Measurements from ENCODE around the gene SLC37A4.
A peak's percentile ranks its signal among the peaks of the same experiment; 100 is the strongest.

Gene SLC37A4

GRCh38 chr11:119055901-119056300 lies 25.2 kb upstream of the SLC37A4 start:
- H3K27ac ChIP-seq (ENCODE audit: low read length): peak overlapping the region; percentile 56
- peaks cover 34 to 37% of the 10 kb centered on the region in 2 donors for H3K36me3 ChIP-seq (ENCODE audit: control insufficient read depth in 1 of 2, insufficient read depth in 2 of 2, low read length in 2 of 2)
- H3K9me3 ChIP-seq (ENCODE audit: control insufficient read depth in 1 of 2, low read length in 2 of 2): no peaks in the 10 kb centered on the region
- peak overlapping the region; percentile 78 to 90 for H3K4me3 ChIP-seq (ENCODE audit: low read depth in 1 of 2, low read length in 2 of 2)
- peaks cover 8 to 25% of the 10 kb centered on the region in 2 donors for H3K4me1 ChIP-seq (ENCODE audit: control insufficient read depth in 1 of 2, insufficient read depth in 2 of 2, low read length in 2 of 2)
- no peaks in the 10 kb centered on the region for H3K27me3 ChIP-seq (ENCODE audit: low read depth, low read length)

- H3K4me3 ChIP-seq (ENCODE audit: low read depth in 1 of 2, low read length in 2 of 2): no peak overlapping the region
- no peak overlapping the region for H3K27ac ChIP-seq (ENCODE audit: low read length)
- H3K27me3 ChIP-seq (ENCODE audit: low read depth, low read length): no peaks in the 10 kb centered on the region
- H3K4me1 ChIP-seq (ENCODE audit: control insufficient read depth in 1 of 2, insufficient read depth in 2 of 2, low read length in 2 of 2): peaks cover 8 to 25% of the 10 kb centered on the region in 2 donors
- H3K9me3 ChIP-seq (ENCODE audit: control insufficient read depth in 1 of 2, low read length in 2 of 2): no peaks in the 10 kb centered on the region
- peaks cover 43 to 46% of the 10 kb centered on the region in 2 donors for H3K36me3 ChIP-seq (ENCODE audit: control insufficient read depth in 1 of 2, insufficient read depth in 2 of 2, low read length in 2 of 2)
These were observed 23.7 kb upstream of the SLC37A4 start for GRCh38 chr11:119054418-119054817.

DNA sequence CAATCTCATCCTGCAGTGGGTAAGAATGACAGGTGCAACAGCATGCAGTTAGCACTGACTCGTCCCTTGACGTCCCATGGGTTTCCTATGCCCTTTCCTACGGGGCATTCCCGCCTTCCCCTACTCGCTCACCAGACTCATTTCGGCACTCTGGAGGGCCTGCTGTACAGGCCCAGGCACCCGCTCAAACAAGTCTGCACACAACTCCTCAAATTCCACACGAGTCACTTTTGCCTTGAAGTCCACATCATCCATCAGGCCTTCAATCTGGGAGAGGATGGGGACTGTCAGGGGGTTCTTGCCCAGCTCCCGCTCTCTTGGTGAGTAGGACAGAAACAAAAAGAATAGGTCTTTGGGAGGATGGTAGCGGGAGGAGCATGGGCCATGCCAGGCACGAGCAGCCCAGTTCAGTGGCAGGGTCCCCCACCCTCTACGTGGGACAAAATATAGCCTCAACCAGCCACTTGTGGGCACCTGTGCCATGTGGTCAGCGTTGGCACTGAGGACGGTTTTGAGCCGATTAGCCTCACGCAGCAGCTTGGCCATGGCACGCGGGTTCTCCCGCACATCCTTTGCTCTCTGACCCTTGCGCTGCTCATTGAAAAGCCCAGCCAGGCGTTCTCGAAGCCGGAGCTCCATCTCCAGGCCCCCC lies 21.6 kb upstream of the SLC37A4 start:
- Histone ChIP-seq H3K4me3 (ENCODE audit: low read depth in 1 of 2, low read length in 2 of 2) (no peak overlapping the region), H3K27ac (ENCODE audit: low read length) (no peak overlapping the region), H3K9me3 (ENCODE audit: control insufficient read depth in 1 of 2, low read length in 2 of 2) (no peaks in the 10 kb centered on the region), H3K4me1 (ENCODE audit: control insufficient read depth in 1 of 2, insufficient read depth in 2 of 2, low read length in 2 of 2) (peaks cover 8 to 15% of the 10 kb centered on the region in 2 donors), H3K27me3 (ENCODE audit: low read depth, low read length) (no peaks in the 10 kb centered on the region), H3K36me3 (ENCODE audit: control insufficient read depth in 1 of 2, insufficient read depth in 2 of 2, low read length in 2 of 2) (peaks cover 62 to 67% of the 10 kb centered on the region in 2 donors)

- no peaks in the 10 kb centered on the region for H3K9me3 ChIP-seq (ENCODE audit: control insufficient read depth in 1 of 2, low read length in 2 of 2)
- peaks cover 8 to 15% of the 10 kb centered on the region in 2 donors for H3K4me1 ChIP-seq (ENCODE audit: control insufficient read depth in 1 of 2, insufficient read depth in 2 of 2, low read length in 2 of 2)
These were observed 20.9 kb upstream of the SLC37A4 start for GRCh38 chr11:119051440-119052162.

GRCh38 chr11:119049081-119049480 lies 18.4 kb upstream of the SLC37A4 start:
- H3K9me3 ChIP-seq (ENCODE audit: control insufficient read depth in 1 of 2, low read length in 2 of 2): no peaks in the 10 kb centered on the region
- no peaks in the 10 kb centered on the region for H3K27me3 ChIP-seq (ENCODE audit: low read depth, low read length)
- H3K4me1 ChIP-seq (ENCODE audit: control insufficient read depth in 1 of 2, insufficient read depth in 2 of 2, low read length in 2 of 2): no peaks in the 10 kb centered on the region
- H3K27ac ChIP-seq (ENCODE audit: low read length): no peak overlapping the region
- no peak overlapping the region for H3K4me3 ChIP-seq (ENCODE audit: low read depth in 1 of 2, low read length in 2 of 2)
- H3K36me3 ChIP-seq (ENCODE audit: control insufficient read depth in 1 of 2, insufficient read depth in 2 of 2, low read length in 2 of 2): peaks cover 82% of the 10 kb centered on the region in 2 donors

More at GRCh38 chr11:119051440-119052162, 20.9 kb upstream of the SLC37A4 start:
- H3K27me3 ChIP-seq (ENCODE audit: low read depth, low read length): no peaks in the 10 kb centered on the region
- H3K27ac ChIP-seq (ENCODE audit: low read length): no peak overlapping the region
- peaks cover 67 to 74% of the 10 kb centered on the region in 2 donors for H3K36me3 ChIP-seq (ENCODE audit: control insufficient read depth in 1 of 2, insufficient read depth in 2 of 2, low read length in 2 of 2)
- H3K4me3 ChIP-seq (ENCODE audit: low read depth in 1 of 2, low read length in 2 of 2): no peak overlapping the region

GRCh38 chr11:119048644-119049043 lies 18.0 kb upstream of the SLC37A4 start:
- no peaks in the 10 kb centered on the region for H3K4me1 ChIP-seq (ENCODE audit: control insufficient read depth in 1 of 2, insufficient read depth in 2 of 2, low read length in 2 of 2)
- no peaks in the 10 kb centered on the region for H3K9me3 ChIP-seq (ENCODE audit: control insufficient read depth in 1 of 2, low read length in 2 of 2)
- no peaks in the 10 kb centered on the region for H3K27me3 ChIP-seq (ENCODE audit: low read depth, low read length)
- H3K4me3 ChIP-seq (ENCODE audit: low read depth in 1 of 2, low read length in 2 of 2): no peak overlapping the region
- H3K27ac ChIP-seq (ENCODE audit: low read length): no peak overlapping the region
- H3K36me3 ChIP-seq (ENCODE audit: control insufficient read depth in 1 of 2, insufficient read depth in 2 of 2, low read length in 2 of 2): peaks cover 77 to 78% of the 10 kb centered on the region in 2 donors

DNA sequence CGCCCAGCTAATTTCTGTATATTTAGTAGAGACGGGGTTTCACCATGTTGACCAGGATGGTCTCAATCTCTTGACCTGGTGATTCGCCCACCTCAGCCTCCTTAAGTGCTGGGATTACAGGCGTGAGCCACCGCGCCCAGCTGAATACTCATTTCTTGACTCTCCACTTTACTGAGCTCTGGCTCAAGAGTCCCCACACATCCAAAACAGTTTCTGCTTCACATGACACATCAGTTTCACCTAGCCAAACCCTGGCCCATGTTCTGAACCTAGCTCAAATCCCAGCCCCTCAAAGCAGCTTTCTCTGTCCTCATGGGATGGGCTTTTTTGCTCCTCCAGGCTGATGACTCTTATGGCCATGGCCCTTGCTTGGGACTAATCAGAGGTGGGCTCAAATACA lies 16.5 kb upstream of the SLC37A4 start:
- Histone ChIP-seq H3K4me3 (ENCODE audit: low read depth in 1 of 2, low read length in 2 of 2) (no peak overlapping the region), H3K9me3 (ENCODE audit: control insufficient read depth in 1 of 2, low read length in 2 of 2) (no peaks in the 10 kb centered on the region), H3K27me3 (ENCODE audit: low read depth, low read length) (no peaks in the 10 kb centered on the region), H3K27ac (ENCODE audit: low read length) (no peak overlapping the region), H3K4me1 (ENCODE audit: control insufficient read depth in 1 of 2, insufficient read depth in 2 of 2, low read length in 2 of 2) (no peaks in the 10 kb centered on the region), H3K36me3 (ENCODE audit: control insufficient read depth in 1 of 2, insufficient read depth in 2 of 2, low read length in 2 of 2) (peaks cover 63% of the 10 kb centered on the region in 2 donors)

- Histone ChIP-seq H3K27me3 (ENCODE audit: low read depth, low read length) (no peaks in the 10 kb centered on the region), H3K27ac (ENCODE audit: low read length) (no peak overlapping the region), H3K4me3 (ENCODE audit: low read depth in 1 of 2, low read length in 2 of 2) (no peak overlapping the region), H3K9me3 (ENCODE audit: control insufficient read depth in 1 of 2, low read length in 2 of 2) (no peaks in the 10 kb centered on the region), H3K36me3 (ENCODE audit: control insufficient read depth in 1 of 2, insufficient read depth in 2 of 2, low read length in 2 of 2) (peaks cover 56% of the 10 kb centered on the region in 2 donors), H3K4me1 (ENCODE audit: control insufficient read depth in 1 of 2, insufficient read depth in 2 of 2, low read length in 2 of 2) (no peaks in the 10 kb centered on the region)
These were observed 15.8 kb upstream of the SLC37A4 start for GRCh38 chr11:119046489-119046888.

GRCh38 chr11:119044708-119045107 lies 14.0 kb upstream of the SLC37A4 start:
- Histone ChIP-seq H3K36me3 (ENCODE audit: control insufficient read depth in 1 of 2, insufficient read depth in 2 of 2, low read length in 2 of 2) (peaks cover 44% of the 10 kb centered on the region in 2 donors), H3K9me3 (ENCODE audit: control insufficient read depth in 1 of 2, low read length in 2 of 2) (no peaks in the 10 kb centered on the region), H3K27me3 (ENCODE audit: low read depth, low read length) (no peaks in the 10 kb centered on the region), H3K4me3 (ENCODE audit: low read depth in 1 of 2, low read length in 2 of 2) (no peak overlapping the region), H3K4me1 (ENCODE audit: control insufficient read depth in 1 of 2, insufficient read depth in 2 of 2, low read length in 2 of 2) (no peaks in the 10 kb centered on the region), H3K27ac (ENCODE audit: low read length) (no peak overlapping the region)

GRCh38 chr11:119042927-119043326 lies 12.2 kb upstream of the SLC37A4 start:
- Histone ChIP-seq H3K4me3 (ENCODE audit: low read depth in 1 of 2, low read length in 2 of 2) (no peak overlapping the region), H3K27ac (ENCODE audit: low read length) (no peak overlapping the region), H3K4me1 (ENCODE audit: control insufficient read depth in 1 of 2, insufficient read depth in 2 of 2, low read length in 2 of 2) (no peaks in the 10 kb centered on the region), H3K27me3 (ENCODE audit: low read depth, low read length) (no peaks in the 10 kb centered on the region), H3K9me3 (ENCODE audit: control insufficient read depth in 1 of 2, low read length in 2 of 2) (no peaks in the 10 kb centered on the region), H3K36me3 (ENCODE audit: control insufficient read depth in 1 of 2, insufficient read depth in 2 of 2, low read length in 2 of 2) (peaks cover 26 to 29% of the 10 kb centered on the region in 2 donors)

DNA sequence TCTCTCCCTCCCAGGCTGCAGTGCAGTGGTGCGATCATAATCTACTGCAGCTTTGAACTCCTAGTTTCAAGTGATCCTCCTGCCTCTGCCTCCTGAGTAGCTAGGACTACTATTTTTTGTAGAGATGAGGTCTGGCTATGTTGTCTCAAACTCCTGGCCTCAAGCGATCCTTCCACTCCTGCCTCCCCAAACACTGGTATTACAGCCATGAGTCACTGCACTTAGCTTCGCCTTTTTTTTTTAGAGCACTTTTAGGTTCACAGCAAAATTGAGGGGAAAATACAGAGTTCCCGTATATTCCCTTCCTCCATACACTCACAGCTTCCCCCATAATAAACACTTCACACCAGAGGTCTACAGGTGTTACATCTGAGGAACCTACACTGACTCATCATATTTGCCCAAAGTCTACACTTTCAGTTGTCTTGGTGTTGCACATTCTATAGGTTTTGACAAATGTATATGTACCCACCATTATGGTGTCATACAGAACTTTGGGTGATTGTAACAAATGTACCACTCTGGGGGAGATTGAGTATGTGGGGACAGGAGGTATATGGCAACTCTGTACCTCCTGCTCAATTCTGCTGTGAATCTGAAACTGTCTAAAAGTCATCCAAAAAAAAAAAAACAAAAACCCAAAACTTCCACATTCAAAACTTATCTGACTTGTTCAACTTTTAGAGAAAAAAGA lies 11.3 kb upstream of the SLC37A4 start:
- Histone ChIP-seq H3K36me3 (ENCODE audit: control insufficient read depth in 1 of 2, insufficient read depth in 2 of 2, low read length in 2 of 2) (peaks cover 17 to 20% of the 10 kb centered on the region in 2 donors), H3K27ac (ENCODE audit: low read length) (no peak overlapping the region)

More for the DNA sequence above, 11.3 kb upstream of the SLC37A4 start:
- H3K4me1 ChIP-seq (ENCODE audit: control insufficient read depth in 1 of 2, insufficient read depth in 2 of 2, low read length in 2 of 2): no peaks in the 10 kb centered on the region
- no peaks in the 10 kb centered on the region for H3K27me3 ChIP-seq (ENCODE audit: low read depth, low read length)
- H3K4me3 ChIP-seq (ENCODE audit: low read depth in 1 of 2, low read length in 2 of 2): no peak overlapping the region
- H3K9me3 ChIP-seq (ENCODE audit: control insufficient read depth in 1 of 2, low read length in 2 of 2): no peaks in the 10 kb centered on the region

All from muscle layer of duodenum (tissue), 2 donors.